HG03432 (cell line): ENCODE results near the gene EMP3.
"Not testable (repeated sequence)": the region's sequence is repeated elsewhere in the genome, so short reads cannot be mapped to it uniquely, and the experiment has no call there.

Source experiments
- ATAC-seq: cut with Tn5 transposase; IDR thresholded peaks from one replicate; pipeline ENCODE4 v1.9.1; 2021; ENCODE audit warnings: mild to moderate bottlenecking, moderate library complexity; ENCODE audit not compliant: unreplicated experiment

The EMP3 gene

DNA sequence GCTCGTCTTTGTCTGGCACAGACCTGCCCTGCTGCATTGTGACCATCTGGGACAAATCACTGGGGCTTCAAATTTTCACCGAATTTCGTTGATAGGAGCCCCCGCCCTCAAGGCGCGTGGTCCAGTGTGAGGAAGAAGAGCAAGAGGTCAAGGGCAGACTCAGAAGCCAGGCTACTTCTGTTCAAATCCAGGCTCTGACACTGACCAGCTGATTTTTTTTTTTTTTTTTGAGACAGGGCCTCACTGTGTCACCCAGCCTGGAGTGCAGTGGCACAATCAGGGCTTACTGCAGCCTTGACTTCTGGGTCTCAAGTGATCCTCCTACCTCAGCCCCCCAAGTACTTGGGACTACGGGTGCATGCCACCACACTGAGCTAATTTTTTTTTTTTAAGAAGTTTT, 46.0 kb downstream of the EMP3 start:
- no peak for ATAC-seq

DNA sequence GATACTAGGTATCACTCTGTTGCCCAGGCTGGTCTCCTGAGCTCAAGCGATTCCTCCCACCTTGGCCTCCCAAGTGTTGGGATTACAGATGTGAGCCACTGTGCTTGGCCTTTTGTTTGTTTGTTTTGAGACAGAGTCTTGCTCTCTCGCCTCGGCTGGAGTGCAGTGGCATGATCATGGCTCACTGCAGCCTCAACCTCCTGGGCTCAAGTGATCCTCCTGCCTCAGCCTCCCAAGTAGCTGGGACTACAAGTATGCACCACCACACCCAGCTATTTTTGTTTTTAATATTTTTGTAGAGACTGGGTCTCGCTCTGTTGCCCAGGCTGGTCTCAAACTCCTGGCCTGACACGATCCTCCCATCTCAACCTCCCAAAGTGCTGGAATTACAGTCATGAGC, 46.4 kb downstream of the EMP3 start:
- not testable (repeated sequence) for ATAC-seq

DNA sequence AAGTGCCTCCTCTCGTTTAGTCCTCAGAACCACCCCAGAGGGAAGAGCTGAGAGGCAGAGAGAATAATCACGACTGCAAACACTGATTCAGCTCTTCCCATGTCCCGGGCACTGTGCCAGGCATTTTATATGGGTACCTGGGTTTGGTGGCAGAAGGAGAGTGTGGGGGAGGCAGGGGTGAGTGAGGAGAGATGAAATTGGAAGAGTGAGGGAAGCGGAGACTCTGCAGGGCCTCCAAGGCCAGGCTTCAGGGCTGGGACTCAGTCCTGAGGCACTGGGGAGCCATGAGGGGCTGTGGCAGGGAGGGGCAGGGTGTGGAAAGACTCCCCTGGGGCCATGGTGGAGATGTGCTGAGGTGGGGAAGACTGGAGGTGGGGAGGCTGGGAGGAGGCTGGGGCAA, 47.6 kb downstream of the EMP3 start:
- no peak for ATAC-seq

DNA sequence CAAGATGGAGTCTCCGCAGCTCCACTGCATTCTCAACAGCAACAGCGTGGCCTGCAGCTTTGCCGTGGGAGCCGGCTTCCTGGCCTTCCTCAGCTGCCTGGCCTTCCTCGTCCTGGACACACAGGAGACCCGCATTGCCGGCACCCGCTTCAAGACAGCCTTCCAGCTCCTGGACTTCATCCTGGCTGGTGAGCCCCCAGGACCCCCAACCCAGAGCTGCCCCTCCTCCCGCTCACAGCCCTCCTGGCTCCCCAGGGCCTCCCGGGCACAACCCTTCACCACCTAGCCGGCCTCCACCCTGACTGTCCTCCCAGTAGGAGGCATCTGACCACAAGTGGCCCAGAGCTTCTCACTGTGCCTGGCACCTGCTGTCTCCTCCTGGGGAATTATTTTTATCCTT, 48.2 kb downstream of the EMP3 start:
- no peak for ATAC-seq

DNA sequence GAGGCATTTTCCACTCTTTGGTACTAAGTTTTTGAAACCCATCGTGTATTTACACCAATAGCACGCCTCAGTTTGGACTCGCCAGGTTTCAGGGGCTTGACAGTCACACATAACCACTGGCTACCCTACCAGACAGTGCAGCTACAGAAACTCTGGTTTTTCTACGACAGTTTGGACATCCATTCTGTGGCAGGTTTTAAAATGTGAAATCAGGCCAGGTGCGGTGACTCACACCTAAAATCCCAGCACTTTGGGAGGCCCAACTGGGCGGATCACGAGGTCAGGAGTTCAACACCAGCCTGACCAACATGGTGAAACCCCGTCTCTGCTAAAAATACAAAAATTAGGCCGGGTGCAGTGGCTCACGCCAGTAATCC, 52.8 kb downstream of the EMP3 start:
- ATAC-seq: no peak

DNA sequence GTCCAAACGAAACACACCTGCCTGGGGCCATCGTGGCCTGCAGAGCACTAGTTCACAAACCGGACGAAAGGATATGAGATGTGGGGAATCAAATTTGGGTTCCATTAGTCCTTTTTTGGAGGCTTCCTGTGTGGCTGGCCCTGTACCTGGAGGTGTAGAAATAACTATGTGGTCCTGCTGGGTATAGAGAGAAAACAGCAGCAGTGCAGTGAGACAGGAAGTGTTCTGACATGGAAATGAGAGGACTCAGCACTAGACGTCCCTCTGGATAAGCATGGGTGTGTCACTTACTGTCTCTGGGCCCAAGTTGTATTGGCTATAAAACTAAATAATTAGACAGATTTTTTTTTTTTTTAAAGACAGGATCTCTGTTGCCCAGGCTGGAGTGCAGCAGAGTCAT, 53.7 kb downstream of the EMP3 start:
- no peak for ATAC-seq
